Calu3 (cell line): Measurements from ENCODE around the gene GRIA3. TPM values are rescaled to one million over a fixed set of nuclear protein-coding genes. Genes with fewer than 3 reads are reported as not detected.
"Not testable (repeated sequence)": the region's sequence is repeated elsewhere in the genome, so short reads cannot be mapped to it uniquely, and the experiment has no call there.

Source experiments
- BruUV-seq: library from RNA; stranded (reverse); fragments of 400-500 nt; replicated peaks from 2 replicates; lab custom pipeline; 2021; lab: Mats Ljungman, UMichigan
- CTCF ChIA-PET: fragments of 300-600 bp; sonication (Branson Sonifier 250); formaldehyde crosslinking; loops from one replicate; lab custom pipeline; 2022; ENCODE audit warnings: antibody characterized with exemption; lab: Charles Lee
- DNase-seq: peaks from one replicate; pipeline ENCODE4 v3.0.0; 2022
- H3K27ac Mint-ChIP-seq: one replicate; pipeline ENCODE4 v1.8.0; 2022; ENCODE audit warnings: mixed read lengths; ENCODE audit not compliant: unreplicated experiment
- H3K27me3 Mint-ChIP-seq: one replicate; pipeline ENCODE4 v1.8.0; 2022; ENCODE audit warnings: mixed read lengths; ENCODE audit not compliant: unreplicated experiment
- H3K36me3 Mint-ChIP-seq: one replicate; pipeline ENCODE4 v1.8.0; 2022; ENCODE audit warnings: mild to moderate bottlenecking, moderate library complexity, mixed read lengths; ENCODE audit not compliant: insufficient read depth, unreplicated experiment
- H3K4me1 Mint-ChIP-seq: one replicate; pipeline ENCODE4 v1.8.0; 2022; ENCODE audit warnings: mild to moderate bottlenecking, low read depth, mixed read lengths; ENCODE audit not compliant: unreplicated experiment
- H3K4me3 Mint-ChIP-seq: one replicate; pipeline ENCODE4 v1.8.0; 2022; ENCODE audit warnings: mild to moderate bottlenecking, low read depth, moderate library complexity, mixed read lengths; ENCODE audit not compliant: unreplicated experiment
- H3K9me3 Mint-ChIP-seq: one replicate; pipeline ENCODE4 v1.8.0; 2022; ENCODE audit warnings: low read depth, mixed read lengths; ENCODE audit not compliant: unreplicated experiment
- CTCF ChIP-seq: fragments of 200-600 bp; IDR thresholded peaks from one replicate; pipeline ENCODE4 v1.8.0; 2022; ENCODE audit warnings: antibody characterized with exemption; ENCODE audit not compliant: unreplicated experiment
- intact Hi-C: fragments of 100-400 bp; cut with micrococcal nuclease; formaldehyde crosslinking; loops from one replicate; pipeline ENCODE4 v1.10.0; 2022; ENCODE audit not compliant: unreplicated experiment
- total RNA-seq: library from RNA; stranded (reverse); gene quantifications from 2 replicates; pipeline ENCODE4 v1.2.3, GENCODE V29; 2022

The GRIA3 gene
- total RNA-seq, 1 experiment from 2014 or later: not detected

GRCh38 chrX:123513585-123514278 is 329.7 kb downstream of the GRIA3 start:
- no peak overlapping the region for H3K4me3 Mint-ChIP-seq
- no TSS peak for BruUV-seq

GRCh38 chrX:123514279-123514640 is 330.2 kb downstream of the GRIA3 start:
- intact Hi-C loops, BruUV-seq, H3K36me3 Mint-ChIP-seq, H3K4me3 Mint-ChIP-seq, H3K27ac Mint-ChIP-seq, DNase-seq, H3K4me1 Mint-ChIP-seq, H3K27me3 Mint-ChIP-seq: not testable (repeated sequence)
- peaks cover 12% of the 10 kb centered on the region for H3K9me3 Mint-ChIP-seq
- CTCF ChIA-PET: interaction anchor here (0.7 kb wide), 1 partner anchor 24 kb away, joined by 3 read pairs; no protein-coding TSS in a partner anchor

More at GRCh38 chrX:123513585-123514278, 329.7 kb downstream of the GRIA3 start:
- Mint-ChIP-seq H3K4me1 (no peaks in the 10 kb centered on the region), H3K9me3 (peaks cover 12% of the 10 kb centered on the region), H3K27me3 (no peaks in the 10 kb centered on the region), H3K36me3 (no peaks in the 10 kb centered on the region), H3K27ac (no peak overlapping the region)
- no peak for TF ChIP-seq CTCF
- intact Hi-C loops: no loop called here
- DNase-seq: no peak
- CTCF ChIA-PET: no interaction called here

- Mint-ChIP-seq H3K4me1 (no peaks in the 10 kb centered on the region), H3K9me3 (peaks cover 12% of the 10 kb centered on the region), H3K27me3 (peaks cover 11% of the 10 kb centered on the region), H3K27ac (no peak overlapping the region), H3K4me3 (no peak overlapping the region), H3K36me3 (no peaks in the 10 kb centered on the region)
- CTCF ChIA-PET: no interaction called here
- no peak for TF ChIP-seq CTCF
- intact Hi-C loops: no loop called here
- no peak for DNase-seq
- no TSS peak for BruUV-seq
Observed at GRCh38 chrX:123518791-123519190, 334.7 kb downstream of the GRIA3 start.

- no peak for TF ChIP-seq CTCF
- no peak overlapping the region for H3K4me3 Mint-ChIP-seq
- CTCF ChIA-PET: no interaction called here
- H3K4me1 Mint-ChIP-seq: no peaks in the 10 kb centered on the region
- DNase-seq: no peak
- H3K27ac Mint-ChIP-seq: no peak overlapping the region
- H3K36me3 Mint-ChIP-seq: no peaks in the 10 kb centered on the region
- intact Hi-C loops: no loop called here
- no TSS peak for BruUV-seq
- H3K9me3 Mint-ChIP-seq: no peaks in the 10 kb centered on the region
- H3K27me3 Mint-ChIP-seq: peaks cover 11% of the 10 kb centered on the region
Observed at GRCh38 chrX:123525123-123525725, 341.1 kb downstream of the GRIA3 start.

- intact Hi-C loops, H3K9me3 Mint-ChIP-seq, H3K27me3 Mint-ChIP-seq, CTCF ChIA-PET, DNase-seq, H3K4me1 Mint-ChIP-seq, BruUV-seq, H3K4me3 Mint-ChIP-seq, H3K27ac Mint-ChIP-seq, H3K36me3 Mint-ChIP-seq: not testable (repeated sequence)
Observed at GRCh38 chrX:123530726-123531125, 346.6 kb downstream of the GRIA3 start.
